ENCODE measurements around the gene PLPPR3.

DNA sequence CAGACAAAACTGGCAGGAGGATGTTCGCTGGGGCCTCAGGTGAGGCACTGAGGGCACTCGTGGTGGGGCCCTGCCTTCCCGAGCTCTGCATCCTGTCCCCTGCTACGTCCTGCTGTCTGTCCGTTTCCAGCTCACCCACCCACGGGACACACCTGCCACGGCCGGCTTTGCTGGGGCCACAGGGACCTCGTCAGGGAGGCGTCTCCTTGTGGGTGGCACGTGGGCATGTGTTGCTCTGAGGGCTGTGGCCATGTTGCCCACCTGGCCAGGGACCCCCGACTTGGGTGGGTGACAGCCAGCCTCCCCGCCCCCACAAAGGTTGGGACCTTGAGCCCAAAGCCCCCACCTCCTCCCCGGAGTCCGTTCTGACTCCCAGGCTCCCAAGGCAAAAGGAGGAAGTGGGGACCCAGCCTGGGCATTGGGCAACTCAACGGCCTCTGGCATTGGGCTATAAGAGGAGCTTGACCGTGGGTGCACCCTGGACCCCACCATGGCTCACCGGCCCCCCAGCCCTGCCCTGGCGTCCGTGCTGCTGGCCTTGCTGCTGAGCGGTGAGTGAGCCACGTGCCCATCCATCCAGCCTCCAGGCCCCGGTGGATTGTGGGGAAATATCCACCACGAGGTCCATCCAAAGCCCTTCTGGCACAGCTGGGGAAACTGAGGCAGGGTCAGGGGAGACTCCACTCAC lies 18.9 kb upstream of the PLPPR3 start, which contains the start of gene PRTN3:
- TF ChIP-seq POLR2A (IDR thresholded peaks at IDR 0.05), result no peak
- TF ChIP-seq CTCF (IDR thresholded peaks at IDR 0.05), result no peak

Measured in Peyer's patch (tissue), 4 donors.